Measurements from ENCODE around the gene ANO3. TPM values are rescaled to one million over a fixed set of nuclear protein-coding genes. Genes with fewer than 3 reads are reported as not detected.

The ANO3 gene
- total and polyA plus RNA-seq, 12 donors: 0.10 to 3.9 (median 0.65) TPM

GRCh38 chr11:26700574-26701235, 368.8 kb downstream of the ANO3 start:
- 75 to 83% (median 81%) methylated on average over 3 of the region's 3 CpGs for WGBS, 4 donors
- no peak overlapping the region for H3K27ac ChIP-seq
- H3K36me3 ChIP-seq (replicated peaks in 1 of 2): no peaks in the 10 kb centered on the region
- no peaks in the 10 kb centered on the region for H3K4me1 ChIP-seq (replicated peaks in 1 of 2)
- H3K9me3 ChIP-seq (replicated peaks in 1 of 3): no peaks in the 10 kb centered on the region
- TF ChIP-seq CTCF (IDR thresholded peaks at IDR 0.05) (no peak), POLR2A (IDR thresholded peaks at IDR 0.05) (no peak)
- no peaks in the 10 kb centered on the region for H3K27me3 ChIP-seq
- intact Hi-C loops (cut with DNase I): no loop called here
- no peak overlapping the region for H3K4me3 ChIP-seq
- no peak for DNase-seq

- no peak for DNase-seq
- H3K27ac ChIP-seq: no peak overlapping the region
- TF ChIP-seq CTCF (IDR thresholded peaks at IDR 0.05) (no peak), POLR2A (IDR thresholded peaks at IDR 0.05) (no peak)
- H3K36me3 ChIP-seq (replicated peaks in 1 of 2): no peaks in the 10 kb centered on the region
- H3K9me3 ChIP-seq (replicated peaks in 1 of 3): no peaks in the 10 kb centered on the region
- intact Hi-C loops (cut with DNase I): no loop called here
- no peaks in the 10 kb centered on the region for H3K4me1 ChIP-seq (replicated peaks in 1 of 2)
- no peak overlapping the region for H3K4me3 ChIP-seq
- H3K27me3 ChIP-seq: no peaks in the 10 kb centered on the region
Observed at GRCh38 chr11:26702406-26702805, 370.5 kb downstream of the ANO3 start.

GRCh38 chr11:26703411-26704191, 371.7 kb downstream of the ANO3 start:
- no peaks in the 10 kb centered on the region for H3K27me3 ChIP-seq
- H3K4me3 ChIP-seq: no peak overlapping the region
- no peaks in the 10 kb centered on the region for H3K9me3 ChIP-seq (replicated peaks in 1 of 3)
- intact Hi-C loops (cut with DNase I): no loop called here
- H3K36me3 ChIP-seq (replicated peaks in 1 of 2): no peaks in the 10 kb centered on the region
- TF ChIP-seq POLR2A (IDR thresholded peaks at IDR 0.05): no peak
- H3K4me1 ChIP-seq (replicated peaks in 1 of 2): no peaks in the 10 kb centered on the region
- 45 to 66% (median 54%) methylated on average over 5 of the region's 5 CpGs for WGBS, 4 donors
- H3K27ac ChIP-seq: no peak overlapping the region
- DNase-seq: no peak

- Histone ChIP-seq H3K9me3 (replicated peaks in 1 of 3) (no peaks in the 10 kb centered on the region), H3K4me1 (replicated peaks in 1 of 2) (no peaks in the 10 kb centered on the region), H3K36me3 (replicated peaks in 1 of 2) (no peaks in the 10 kb centered on the region), H3K27me3 (no peaks in the 10 kb centered on the region), H3K27ac (no peak overlapping the region), H3K4me3 (no peak overlapping the region)
- 72 to 84% (median 78%) methylated on average over 1 of the region's 1 CpG for WGBS, 4 donors
- TF ChIP-seq CTCF (IDR thresholded peaks at IDR 0.05) (no peak), POLR2A (IDR thresholded peaks at IDR 0.05) (no peak)
- DNase-seq: no peak
- intact Hi-C loops (cut with DNase I): no loop called here
Observed at GRCh38 chr11:26704249-26704648, 372.3 kb downstream of the ANO3 start.
